GM19023 (cell line): Measurements from ENCODE around the gene RREB1.

Experiments
- ATAC-seq: cut with Tn5 transposase; IDR thresholded peaks from one replicate; pipeline ENCODE4 v1.9.1; 2021; ENCODE audit warnings: mild to moderate bottlenecking, moderate library complexity; ENCODE audit not compliant: unreplicated experiment

Gene RREB1, protein sequence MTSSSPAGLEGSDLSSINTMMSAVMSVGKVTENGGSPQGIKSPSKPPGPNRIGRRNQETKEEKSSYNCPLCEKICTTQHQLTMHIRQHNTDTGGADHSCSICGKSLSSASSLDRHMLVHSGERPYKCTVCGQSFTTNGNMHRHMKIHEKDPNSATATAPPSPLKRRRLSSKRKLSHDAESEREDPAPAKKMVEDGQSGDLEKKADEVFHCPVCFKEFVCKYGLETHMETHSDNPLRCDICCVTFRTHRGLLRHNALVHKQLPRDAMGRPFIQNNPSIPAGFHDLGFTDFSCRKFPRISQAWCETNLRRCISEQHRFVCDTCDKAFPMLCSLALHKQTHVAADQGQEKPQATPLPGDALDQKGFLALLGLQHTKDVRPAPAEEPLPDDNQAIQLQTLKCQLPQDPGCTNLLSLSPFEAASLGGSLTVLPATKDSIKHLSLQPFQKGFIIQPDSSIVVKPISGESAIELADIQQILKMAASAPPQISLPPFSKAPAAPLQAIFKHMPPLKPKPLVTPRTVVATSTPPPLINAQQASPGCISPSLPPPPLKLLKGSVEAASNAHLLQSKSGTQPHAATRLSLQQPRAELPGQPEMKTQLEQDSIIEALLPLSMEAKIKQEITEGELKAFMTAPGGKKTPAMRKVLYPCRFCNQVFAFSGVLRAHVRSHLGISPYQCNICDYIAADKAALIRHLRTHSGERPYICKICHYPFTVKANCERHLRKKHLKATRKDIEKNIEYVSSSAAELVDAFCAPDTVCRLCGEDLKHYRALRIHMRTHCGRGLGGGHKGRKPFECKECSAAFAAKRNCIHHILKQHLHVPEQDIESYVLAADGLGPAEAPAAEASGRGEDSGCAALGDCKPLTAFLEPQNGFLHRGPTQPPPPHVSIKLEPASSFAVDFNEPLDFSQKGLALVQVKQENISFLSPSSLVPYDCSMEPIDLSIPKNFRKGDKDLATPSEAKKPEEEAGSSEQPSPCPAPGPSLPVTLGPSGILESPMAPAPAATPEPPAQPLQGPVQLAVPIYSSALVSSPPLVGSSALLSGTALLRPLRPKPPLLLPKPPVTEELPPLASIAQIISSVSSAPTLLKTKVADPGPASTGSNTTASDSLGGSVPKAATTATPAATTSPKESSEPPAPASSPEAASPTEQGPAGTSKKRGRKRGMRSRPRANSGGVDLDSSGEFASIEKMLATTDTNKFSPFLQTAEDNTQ (N-terminal part only)

GRCh38 chr6:7107578-7108195, at the start of gene RREB1:
RREB1 (plus strand) TSS chr6:7107961; CDS start chr6:7181912, 73,951 bp downstream.
- ATAC-seq = peak; percentile 46

GRCh38 chr6:7058250-7058923, 49.4 kb upstream of the RREB1 start:
- no peak for ATAC-seq

DNA sequence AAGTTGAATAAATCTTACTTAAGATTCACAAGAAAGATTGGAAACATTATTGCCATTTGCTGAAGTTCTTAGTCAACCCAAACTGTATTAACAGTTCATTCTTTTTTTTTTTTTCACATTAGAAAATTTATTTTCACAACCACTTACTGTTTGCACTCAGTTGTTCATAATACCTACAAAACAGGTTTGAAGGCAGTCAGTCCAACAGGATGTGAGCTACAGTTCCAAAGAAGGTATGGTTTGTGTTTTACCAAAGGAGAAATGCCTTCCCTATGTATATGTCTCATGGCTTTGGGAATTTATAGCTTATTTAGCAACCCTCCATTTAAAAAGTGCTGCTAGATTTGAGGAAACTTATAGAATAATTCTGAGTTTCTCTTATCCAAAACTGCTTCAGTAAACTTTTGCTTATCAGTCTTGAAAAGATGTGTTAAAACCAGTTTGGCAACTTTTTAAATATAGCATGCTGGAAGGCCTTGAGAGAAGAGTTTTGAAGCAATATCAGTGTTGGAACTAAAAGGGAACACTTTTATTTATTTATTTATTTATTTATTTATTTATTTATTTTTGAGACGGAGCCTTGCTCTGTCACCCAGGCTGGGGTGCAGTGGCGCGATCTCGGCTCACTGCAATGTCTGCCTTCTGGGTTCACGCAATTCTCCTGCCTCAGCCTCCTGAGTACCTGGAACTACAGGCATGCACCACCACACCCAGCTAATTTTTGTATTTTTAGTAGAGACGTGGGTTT, 46.8 kb upstream of the RREB1 start:
- no peak for ATAC-seq

- no peak for ATAC-seq
Observed at GRCh38 chr6:7062451-7063162, 45.2 kb upstream of the RREB1 start.

DNA sequence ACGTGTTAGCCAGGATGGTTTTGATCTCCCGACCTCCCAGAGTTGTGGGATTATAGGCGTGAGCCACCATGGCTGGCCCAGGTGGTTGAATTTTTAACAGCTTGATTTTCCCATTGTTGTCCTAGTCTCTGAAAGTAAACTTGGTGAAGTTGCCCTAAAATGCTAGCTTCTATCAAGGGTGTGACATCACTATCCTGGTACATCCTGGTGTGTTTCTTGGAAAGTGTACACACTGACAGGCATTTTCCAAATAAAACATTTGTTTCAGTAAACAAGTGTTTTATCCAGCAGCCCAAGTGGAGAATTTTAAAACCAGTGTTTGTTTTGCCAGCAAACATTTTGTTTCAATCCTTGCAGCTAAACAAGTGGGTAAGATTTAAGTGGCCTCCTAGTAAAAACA, 40.5 kb upstream of the RREB1 start:
- no peak for ATAC-seq

DNA sequence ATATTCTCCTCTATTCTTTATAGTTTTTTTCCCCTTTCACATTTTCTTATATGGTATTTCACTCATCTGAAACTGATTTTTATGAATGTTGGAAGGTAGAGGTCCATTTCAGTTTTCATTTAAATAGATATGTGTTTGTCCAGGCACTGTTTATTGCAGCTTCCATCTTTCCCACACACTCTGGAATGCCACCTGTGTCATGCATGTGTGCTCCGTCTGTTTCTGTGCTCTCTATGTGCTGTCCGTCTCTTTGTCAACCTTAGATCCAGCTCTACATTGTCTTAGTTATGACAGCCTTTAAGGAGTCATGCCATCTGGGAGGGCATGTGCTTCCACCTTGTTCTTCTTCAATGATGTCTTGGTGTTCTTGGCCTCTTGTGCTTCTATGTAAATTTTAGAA, 36.4 kb upstream of the RREB1 start:
- ATAC-seq = no peak

DNA sequence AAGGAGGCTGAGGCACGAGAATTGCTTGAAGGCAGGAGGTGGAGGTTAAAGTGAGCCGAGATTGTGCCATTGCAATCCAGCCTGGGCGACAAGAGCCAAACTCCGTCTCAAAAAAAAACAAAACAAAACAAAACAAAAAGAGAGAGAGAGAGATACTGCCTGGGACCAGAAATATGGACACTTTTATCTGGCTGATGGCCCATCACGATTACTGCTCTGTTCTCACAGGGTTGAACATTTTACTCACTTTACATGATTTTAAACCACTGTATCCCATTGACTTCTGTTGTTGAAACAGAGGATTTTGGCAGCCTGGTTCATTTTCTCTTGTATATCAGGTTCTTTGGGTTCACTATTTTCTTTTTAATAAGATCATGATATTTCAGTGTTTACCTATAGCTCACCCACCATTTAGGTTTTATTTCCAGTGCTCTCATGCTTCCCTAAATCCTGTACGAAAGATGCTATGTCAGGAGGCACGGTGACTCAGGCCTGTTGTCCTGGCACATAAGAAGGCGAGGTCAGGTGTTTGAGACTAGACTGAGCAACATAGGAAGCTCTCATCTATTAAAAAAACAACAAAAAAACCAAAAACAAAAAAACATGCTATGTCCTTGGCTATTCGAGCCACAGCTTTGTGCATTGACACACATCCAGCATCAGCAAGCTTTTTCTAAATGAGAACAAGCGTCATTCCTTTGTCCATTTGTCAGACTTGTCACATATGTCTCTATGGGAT, 34.5 kb upstream of the RREB1 start:
- peak; percentile 30 for ATAC-seq

DNA sequence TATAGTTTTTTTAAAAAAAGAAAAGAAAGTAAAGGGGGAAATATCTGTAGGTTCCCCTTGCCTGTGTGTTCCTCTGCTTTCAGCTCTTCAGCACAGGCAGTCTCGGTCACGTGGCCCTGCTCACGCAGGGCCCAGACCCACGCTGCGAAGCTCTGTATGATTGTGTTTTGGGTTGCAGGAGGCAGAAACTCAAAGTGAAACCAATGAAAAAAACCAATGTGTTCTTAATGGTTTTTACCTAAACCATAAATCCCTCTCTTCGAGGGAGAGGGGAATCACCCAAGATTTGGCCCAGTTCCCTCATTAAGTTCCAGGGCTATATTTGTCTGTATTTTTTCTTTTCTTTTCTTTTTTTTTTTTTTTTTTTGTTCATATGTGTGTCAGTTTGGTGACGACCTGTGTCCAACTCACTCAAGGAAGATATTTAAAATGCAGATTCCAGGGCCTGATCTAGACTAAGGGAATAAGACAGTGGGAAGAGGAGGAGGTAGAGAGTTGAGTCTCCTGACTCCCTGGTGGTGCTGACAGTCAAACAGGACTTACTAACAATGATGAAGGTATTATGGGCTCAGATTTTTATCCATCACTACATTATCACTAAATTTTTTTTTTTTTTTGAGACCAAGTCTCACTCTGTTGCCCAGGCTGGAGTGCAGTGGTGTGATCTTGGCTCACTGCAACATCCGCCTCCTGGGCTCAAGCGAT, 33.8 kb upstream of the RREB1 start:
- ATAC-seq = peak; percentile 98

DNA sequence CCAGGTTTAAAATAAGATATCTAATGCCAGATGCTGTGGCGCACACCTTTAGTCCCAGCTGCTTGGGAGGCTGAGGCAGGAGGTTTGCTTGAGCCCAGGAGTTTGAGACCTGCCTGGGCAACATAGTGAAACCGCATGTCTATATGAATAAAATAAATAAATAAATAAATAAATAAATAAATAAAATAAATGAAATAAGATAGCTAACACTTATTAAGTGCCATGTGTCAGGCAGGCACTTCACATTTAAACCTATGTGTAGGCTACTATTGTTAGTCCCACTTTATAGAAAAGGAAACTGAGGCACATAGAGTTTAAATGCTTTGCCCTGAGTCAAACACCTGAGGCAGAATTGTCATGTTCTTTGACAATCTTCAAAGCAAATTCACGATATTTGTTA, 32.9 kb upstream of the RREB1 start:
- ATAC-seq = no peak

DNA sequence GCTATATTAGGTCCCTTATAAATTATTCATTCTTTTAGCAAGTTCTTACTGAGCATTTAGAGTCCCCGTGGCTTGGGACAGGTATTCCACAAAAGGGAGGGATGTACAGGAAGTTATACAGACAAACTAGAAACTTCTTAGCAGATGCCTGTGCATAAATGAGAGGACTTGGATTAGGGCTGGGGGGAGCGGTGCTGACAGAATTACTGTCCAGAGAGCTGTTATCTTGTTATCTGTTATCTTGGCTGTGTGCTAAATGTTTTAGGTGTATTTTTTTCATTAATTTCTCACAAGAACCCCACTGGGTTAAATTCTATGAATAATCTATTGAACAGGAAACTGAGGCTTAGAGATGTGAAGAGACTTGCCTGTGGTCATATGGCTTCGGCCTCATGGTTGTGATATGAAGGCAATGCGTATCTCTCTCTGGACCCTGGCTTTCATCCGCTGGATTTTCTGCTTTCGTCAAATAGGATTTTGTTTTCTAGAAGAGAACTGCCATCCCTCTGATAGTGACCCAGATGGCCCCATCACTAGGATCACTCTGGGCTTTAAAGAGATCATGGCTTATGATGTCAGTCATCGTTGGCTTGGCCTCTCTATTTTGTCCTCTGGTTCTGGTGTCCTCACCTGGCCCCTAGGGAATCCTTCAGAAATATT, 32.3 kb upstream of the RREB1 start:
- no peak for ATAC-seq

- ATAC-seq = no peak
Observed at GRCh38 chr6:7077856-7078255, 29.9 kb upstream of the RREB1 start.

GRCh38 chr6:7078856-7079255, 28.9 kb upstream of the RREB1 start:
- ATAC-seq = no peak

DNA sequence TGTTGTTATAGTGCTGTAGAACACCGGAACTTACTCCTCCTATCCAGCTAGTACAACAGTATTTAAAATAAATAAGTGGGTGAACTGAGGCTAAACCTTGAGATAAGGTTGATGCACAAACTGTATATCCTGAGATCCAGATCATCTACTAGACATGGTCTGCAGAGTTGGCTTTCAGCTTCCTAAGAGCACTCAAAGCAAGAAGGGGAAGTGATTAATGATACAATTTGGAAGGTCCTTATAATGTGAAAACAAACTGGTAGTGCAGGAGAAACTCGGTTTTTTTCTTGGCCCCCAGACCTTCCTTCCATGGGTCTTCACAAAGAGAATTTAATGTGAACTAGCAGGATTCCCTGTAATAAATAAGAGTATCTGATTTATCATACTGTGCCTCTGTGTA, 27.4 kb upstream of the RREB1 start:
- ATAC-seq = no peak

DNA sequence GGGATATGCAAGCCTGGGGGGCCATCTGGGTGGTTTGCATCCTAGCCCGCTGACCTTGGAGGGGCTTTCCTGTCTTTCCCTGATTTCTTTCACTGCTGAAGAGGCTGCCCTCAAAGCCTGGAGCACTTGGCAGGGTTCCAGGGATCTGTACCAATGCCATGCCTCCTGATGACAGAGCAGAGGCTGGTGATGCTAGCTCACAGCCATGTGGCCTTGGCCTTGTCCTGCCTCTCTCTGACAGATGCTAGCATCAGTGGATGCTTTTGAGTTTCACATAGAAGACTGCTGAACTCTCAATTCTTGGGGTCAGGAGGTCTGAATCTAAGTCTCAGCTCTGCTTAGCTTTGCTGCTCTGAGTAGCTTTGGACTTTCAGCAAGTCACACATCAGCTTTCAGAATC, 21.9 kb upstream of the RREB1 start:
- ATAC-seq = peak; percentile 32

DNA sequence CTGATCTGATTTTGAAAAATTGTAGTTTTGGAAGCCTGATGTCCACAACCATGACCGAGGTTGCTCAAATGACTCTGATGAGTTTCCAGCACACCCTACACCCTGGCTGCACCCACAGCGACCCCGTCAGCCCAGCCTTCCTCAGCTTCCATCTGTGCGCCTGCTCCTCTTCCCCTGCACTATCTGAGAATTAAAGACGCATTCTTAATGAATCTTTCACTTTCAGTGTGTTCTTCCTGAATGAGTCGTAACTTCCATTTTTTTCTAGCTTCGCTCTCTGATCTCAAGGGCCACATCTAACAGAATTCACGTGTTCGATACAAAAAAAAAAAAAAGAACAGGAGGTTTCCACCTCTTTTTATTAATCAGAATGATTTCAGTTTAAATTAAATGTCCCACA, 21.3 kb upstream of the RREB1 start:
- ATAC-seq = peak; percentile 66

DNA sequence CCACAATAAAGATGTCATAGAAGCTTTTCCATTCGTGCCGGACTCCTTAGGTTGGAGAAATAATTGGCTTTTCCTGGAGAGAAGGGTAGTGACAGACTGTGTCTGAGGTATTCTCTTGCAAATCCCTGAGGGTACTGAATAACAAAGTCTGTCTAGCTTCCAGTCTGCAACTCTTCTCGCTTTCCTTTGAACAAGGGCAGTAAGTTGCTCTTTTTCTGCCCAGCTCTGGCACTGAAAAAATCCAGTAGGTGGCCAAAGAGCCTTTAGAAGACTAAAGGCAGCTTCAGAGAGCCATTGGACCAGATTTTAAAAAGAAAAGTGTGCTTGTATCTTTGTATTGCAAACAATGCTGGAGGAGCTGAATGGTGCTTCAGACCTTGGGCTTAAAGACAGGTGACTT, 20.7 kb upstream of the RREB1 start:
- no peak for ATAC-seq

GRCh38 chr6:7087491-7087979, 20.2 kb upstream of the RREB1 start:
- ATAC-seq = peak; percentile 57
